HEK293 (cell line): Measurements from ENCODE around the gene TMED9.

Experiments
- BCL11B ChIP-seq: fragments of 450-650 bp; formaldehyde crosslinking; IDR thresholded peaks from 2 replicates; pipeline ENCODE4 v1.5.1; 2016; ENCODE audit warnings: low read depth, missing biosample characterization, missing genetic modification characterization
- FEZF1 ChIP-seq: fragments of 450-650 bp; formaldehyde crosslinking; IDR thresholded peaks from 2 replicates; pipeline ENCODE4 v1.5.1; 2016; ENCODE audit warnings: missing biosample characterization, missing genetic modification characterization
- HOXA7 ChIP-seq: sonication (generic); formaldehyde crosslinking; IDR thresholded peaks from 2 replicates; pipeline ENCODE4 v1.8.1; 2022; ENCODE audit warnings: missing genetic modification reagents, borderline replicate concordance
- KLF1 ChIP-seq: fragments of 450-650 bp; formaldehyde crosslinking; IDR thresholded peaks from 2 replicates; pipeline ENCODE4 v1.5.1; 2016; ENCODE audit warnings: missing biosample characterization, missing genetic modification characterization
- KLF8 ChIP-seq: fragments of 450-650 bp; formaldehyde crosslinking; IDR thresholded peaks from 2 replicates; pipeline ENCODE4 v1.5.1; 2016; ENCODE audit warnings: missing biosample characterization, missing genetic modification characterization
- KLF9 ChIP-seq: fragments of 450-650 bp; formaldehyde crosslinking; IDR thresholded peaks from 2 replicates; pipeline ENCODE4 v1.5.1; 2016; ENCODE audit warnings: missing biosample characterization, missing genetic modification characterization, low read depth
- PBX3 ChIP-seq: sonication (generic); formaldehyde crosslinking; IDR thresholded peaks from 2 replicates; pipeline ENCODE4 v1.8.1; 2022; ENCODE audit warnings: mild to moderate bottlenecking, moderate library complexity, missing genetic modification reagents
- PRDM2 ChIP-seq: fragments of 450-650 bp; formaldehyde crosslinking; IDR thresholded peaks from 2 replicates; pipeline ENCODE4 v1.5.1; 2016; ENCODE audit warnings: missing biosample characterization, missing genetic modification characterization, borderline replicate concordance
- PRDM6 ChIP-seq: fragments of 450-650 bp; formaldehyde crosslinking; IDR thresholded peaks from 2 replicates; pipeline ENCODE4 v1.5.1; 2017; ENCODE audit warnings: missing biosample characterization, missing genetic modification characterization
- SCRT2 ChIP-seq: fragments of 450-650 bp; formaldehyde crosslinking; IDR thresholded peaks from 2 replicates; pipeline ENCODE4 v1.5.1; 2016; ENCODE audit warnings: missing biosample characterization, missing genetic modification characterization
- ZFP69B ChIP-seq: fragments of 450-650 bp; formaldehyde crosslinking; IDR thresholded peaks from 2 replicates; pipeline ENCODE4 v1.5.1; 2016; ENCODE audit warnings: missing biosample characterization, missing genetic modification characterization
- ZNF202 ChIP-seq: fragments of 450-650 bp; formaldehyde crosslinking; IDR thresholded peaks from 2 replicates; pipeline ENCODE4 v1.5.1; 2016; ENCODE audit warnings: missing biosample characterization, missing genetic modification characterization, borderline replicate concordance
- ZNF24 ChIP-seq: fragments of 450-650 bp; formaldehyde crosslinking; IDR thresholded peaks from 2 replicates; pipeline ENCODE4 v1.5.1; 2016; ENCODE audit warnings: missing biosample characterization, missing genetic modification characterization
- ZNF266 ChIP-seq: fragments of 450-650 bp; formaldehyde crosslinking; IDR thresholded peaks from 2 replicates; pipeline ENCODE4 v1.5.1; 2016; ENCODE audit warnings: missing biosample characterization, missing genetic modification characterization, low read depth
- ZNF311 ChIP-seq: fragments of 450-650 bp; formaldehyde crosslinking; IDR thresholded peaks from 2 replicates; pipeline ENCODE4 v1.5.1; 2017; ENCODE audit warnings: missing biosample characterization, missing genetic modification characterization, borderline replicate concordance
- ZNF335 ChIP-seq: fragments of 450-650 bp; formaldehyde crosslinking; conservative IDR thresholded peaks from 2 replicates; pipeline ENCODE4 v1.5.1; 2016; ENCODE audit warnings: missing biosample characterization, missing genetic modification characterization
- ZNF354C ChIP-seq: fragments of 450-650 bp; formaldehyde crosslinking; IDR thresholded peaks from 2 replicates; pipeline ENCODE4 v1.5.1; 2016; ENCODE audit warnings: missing biosample characterization, missing genetic modification characterization, low read depth, borderline replicate concordance
- ZNF394 ChIP-seq: fragments of 450-650 bp; formaldehyde crosslinking; IDR thresholded peaks from 2 replicates; pipeline ENCODE4 v1.5.1; 2016; ENCODE audit warnings: missing biosample characterization, missing genetic modification characterization, mild to moderate bottlenecking, moderate library complexity, borderline replicate concordance
- ZNF416 ChIP-seq: fragments of 450-650 bp; formaldehyde crosslinking; IDR thresholded peaks from 2 replicates; pipeline ENCODE4 v1.5.1; 2016; ENCODE audit warnings: missing biosample characterization, missing genetic modification characterization
- ZNF501 ChIP-seq: fragments of 450-650 bp; formaldehyde crosslinking; IDR thresholded peaks from 2 replicates; pipeline ENCODE4 v1.5.1; 2016; ENCODE audit warnings: missing biosample characterization, missing genetic modification characterization
- ZNF529 ChIP-seq: fragments of 450-650 bp; formaldehyde crosslinking; IDR thresholded peaks from 2 replicates; pipeline ENCODE4 v1.5.1; 2017; ENCODE audit warnings: missing genetic modification characterization, missing biosample characterization; ENCODE audit not compliant: insufficient replicate concordance
- ZNF530 ChIP-seq: fragments of 450-650 bp; formaldehyde crosslinking; IDR thresholded peaks from 2 replicates; pipeline ENCODE4 v1.5.1; 2016; ENCODE audit warnings: low read depth, missing biosample characterization, missing genetic modification characterization
- ZNF555 ChIP-seq: fragments of 450-650 bp; formaldehyde crosslinking; conservative IDR thresholded peaks from 2 replicates; pipeline ENCODE4 v1.5.1; 2017; ENCODE audit warnings: missing biosample characterization, mild to moderate bottlenecking, missing genetic modification characterization, inconsistent platforms
- ZNF558 ChIP-seq: fragments of 450-650 bp; formaldehyde crosslinking; IDR thresholded peaks from 2 replicates; pipeline ENCODE4 v1.5.1; 2016; ENCODE audit warnings: missing biosample characterization, missing genetic modification characterization
- ZNF624 ChIP-seq: fragments of 450-650 bp; formaldehyde crosslinking; IDR thresholded peaks from 2 replicates; pipeline ENCODE4 v1.5.1; 2017; ENCODE audit warnings: missing biosample characterization, missing genetic modification characterization
- ZNF664 ChIP-seq: fragments of 450-650 bp; formaldehyde crosslinking; IDR thresholded peaks from 2 replicates; pipeline ENCODE4 v1.5.1; 2016; ENCODE audit warnings: missing biosample characterization, missing genetic modification characterization
- ZXDB ChIP-seq: fragments of 450-650 bp; formaldehyde crosslinking; IDR thresholded peaks from 2 replicates; pipeline ENCODE4 v1.5.1; 2016; ENCODE audit warnings: missing biosample characterization, missing genetic modification characterization
- TF ChIP-seq, protein P1 (sequence below): fragments of 450-650 bp; formaldehyde crosslinking; IDR thresholded peaks from 2 replicates; pipeline ENCODE4 v1.5.1; 2017; ENCODE audit warnings: missing biosample characterization, missing genetic modification characterization
- TF ChIP-seq, protein P2 (sequence below): fragments of 450-650 bp; formaldehyde crosslinking; IDR thresholded peaks from 2 replicates; pipeline ENCODE4 v1.5.1; 2016; ENCODE audit warnings: missing biosample characterization, missing genetic modification characterization

TMED9 gene

DNA sequence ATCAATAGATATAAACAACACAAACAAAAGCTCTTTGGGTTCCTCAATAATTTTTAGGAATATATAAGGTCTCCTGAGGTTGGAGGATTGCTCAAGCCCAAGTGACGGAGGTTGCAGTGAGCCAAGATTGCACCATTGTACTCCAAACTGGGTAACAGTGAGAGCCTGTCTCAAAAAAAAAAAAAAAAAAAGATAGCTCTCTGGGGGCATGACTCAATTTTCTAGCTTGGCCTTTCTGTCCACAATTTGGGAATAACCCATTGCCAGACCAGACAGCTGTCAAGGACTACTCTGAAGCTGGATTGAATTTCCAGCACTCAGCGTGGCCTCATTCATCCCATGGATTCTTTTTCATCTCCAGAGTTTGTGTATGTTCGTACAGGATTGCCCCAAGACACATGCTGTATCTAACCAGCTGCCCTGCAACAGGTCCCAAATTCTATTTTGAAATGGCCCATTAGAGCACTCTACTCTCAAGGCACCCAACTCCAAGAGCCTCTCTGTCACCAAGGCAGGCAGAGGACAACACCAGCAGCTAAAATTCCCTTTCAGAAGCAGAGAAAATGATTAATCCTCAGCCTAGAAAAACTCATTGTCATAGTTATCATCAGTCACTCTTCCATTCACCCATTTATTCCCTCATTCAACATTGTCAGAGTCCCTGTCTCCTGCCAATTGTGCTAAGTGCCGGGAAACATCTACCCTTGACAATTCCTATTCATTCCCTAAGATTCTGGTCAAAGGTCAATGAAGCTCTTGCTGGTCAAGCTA, 46.3 kb upstream of the TMED9 start (continued):
- TF ChIP-seq, protein P1, sequence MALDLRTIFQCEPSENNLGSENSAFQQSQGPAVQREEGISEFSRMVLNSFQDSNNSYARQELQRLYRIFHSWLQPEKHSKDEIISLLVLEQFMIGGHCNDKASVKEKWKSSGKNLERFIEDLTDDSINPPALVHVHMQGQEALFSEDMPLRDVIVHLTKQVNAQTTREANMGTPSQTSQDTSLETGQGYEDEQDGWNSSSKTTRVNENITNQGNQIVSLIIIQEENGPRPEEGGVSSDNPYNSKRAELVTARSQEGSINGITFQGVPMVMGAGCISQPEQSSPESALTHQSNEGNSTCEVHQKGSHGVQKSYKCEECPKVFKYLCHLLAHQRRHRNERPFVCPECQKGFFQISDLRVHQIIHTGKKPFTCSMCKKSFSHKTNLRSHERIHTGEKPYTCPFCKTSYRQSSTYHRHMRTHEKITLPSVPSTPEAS (tag by site-specific recombination) = no peak
- no peak for TF ChIP-seq ZNF202 (tag by site-specific recombination)
- 0 out of 2 replicates have a peak, but pooled peaks have one; percentile 36 for TF ChIP-seq PRDM6 (tag by site-specific recombination)
- TF ChIP-seq ZNF266 (tag by site-specific recombination) = no peak
- no peak for TF ChIP-seq ZNF529 (tag by site-specific recombination)
- TF ChIP-seq ZNF555 (tag by site-specific recombination) = no peak
- no peak for TF ChIP-seq ZNF530 (tag by site-specific recombination)
- TF ChIP-seq ZNF394 = no peak
- TF ChIP-seq KLF8 (tag by site-specific recombination) = no peak
- TF ChIP-seq ZNF311 (tag by site-specific recombination) = no peak
- TF ChIP-seq KLF1 = no peak
- TF ChIP-seq ZXDB (tag by site-specific recombination) = no peak
- TF ChIP-seq FEZF1 (tag by site-specific recombination) = no peak
- no peak for TF ChIP-seq KLF9 (tag by site-specific recombination)
- peak; percentile 30; the same call in 1 of the 2 replicates for TF ChIP-seq ZNF24 (tag by site-specific recombination)
- TF ChIP-seq, protein P2, sequence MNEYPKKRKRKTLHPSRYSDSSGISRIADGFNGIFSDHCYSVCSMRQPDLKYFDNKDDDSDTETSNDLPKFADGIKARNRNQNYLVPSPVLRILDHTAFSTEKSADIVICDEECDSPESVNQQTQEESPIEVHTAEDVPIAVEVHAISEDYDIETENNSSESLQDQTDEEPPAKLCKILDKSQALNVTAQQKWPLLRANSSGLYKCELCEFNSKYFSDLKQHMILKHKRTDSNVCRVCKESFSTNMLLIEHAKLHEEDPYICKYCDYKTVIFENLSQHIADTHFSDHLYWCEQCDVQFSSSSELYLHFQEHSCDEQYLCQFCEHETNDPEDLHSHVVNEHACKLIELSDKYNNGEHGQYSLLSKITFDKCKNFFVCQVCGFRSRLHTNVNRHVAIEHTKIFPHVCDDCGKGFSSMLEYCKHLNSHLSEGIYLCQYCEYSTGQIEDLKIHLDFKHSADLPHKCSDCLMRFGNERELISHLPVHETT (tag by site-specific recombination) = no peak
- no peak for TF ChIP-seq PBX3
- no peak for TF ChIP-seq BCL11B (tag by site-specific recombination)
- TF ChIP-seq ZNF624 (tag by site-specific recombination) = no peak
- 0 out of 2 replicates have a peak, but pooled peaks have one; percentile 13 for TF ChIP-seq ZFP69B (tag by site-specific recombination)
- peak; percentile 93 for TF ChIP-seq SCRT2
- TF ChIP-seq ZNF354C (tag by site-specific recombination) = no peak
- no peak for TF ChIP-seq ZNF501 (tag by site-specific recombination)
- TF ChIP-seq ZNF335 = peak; percentile 37; the same call in 1 of the 2 replicates
- no peak for TF ChIP-seq HOXA7 (CRISPR knock-in tag)
- TF ChIP-seq ZNF664 = no peak
- TF ChIP-seq ZNF558 (tag by site-specific recombination) = no peak
- TF ChIP-seq ZNF416 (tag by site-specific recombination) = no peak
- no peak for TF ChIP-seq PRDM2
